GM12878 (cell line): ENCODE measurements around the gene DIO1. TPM values are rescaled to one million over a fixed set of nuclear protein-coding genes. Genes with fewer than 3 reads are reported as not detected.

Experiments
- ATAC-seq: fragments of 200-7000 bp; cut with Tn5 transposase; 3 replicates; pipeline ENCODE4 v1.9.1; 2020; ENCODE audit warnings: mild to moderate bottlenecking, moderate library complexity
- BruUV-seq: library from RNA; stranded (reverse); fragments of 400-500 nt; replicated peaks from 2 replicates; lab custom pipeline; 2021; lab: Mats Ljungman, UMichigan
- CTCF ChIA-PET: fragments of 300-600 bp; sonication (Branson Sonifier 250); formaldehyde crosslinking; extraction: SDS; loops from one replicate; lab custom pipeline; 2021; ENCODE audit warnings: inconsistent platforms; lab: Yijun Ruan, JAX
- POLR2A ChIA-PET: fragments of 350-600 bp; formaldehyde crosslinking; extraction: SDS; loops from one replicate; lab custom pipeline; 2021; ENCODE audit warnings: inconsistent platforms; lab: Charles Lee
- RAD21 ChIA-PET: fragments of 300-600 bp; sonication (Branson Sonifier 250); formaldehyde crosslinking; loops from one replicate; lab custom pipeline; 2023; ENCODE audit warnings: antibody characterized with exemption; ENCODE audit not compliant: unreplicated experiment; lab: Charles Lee
- SMC1A ChIA-PET: fragments of 300-600 bp; sonication (Branson Sonifier 250); formaldehyde crosslinking; loops from one replicate; lab custom pipeline; 2023; ENCODE audit not compliant: unreplicated experiment, uncharacterized antibody; lab: Charles Lee
- DNase-seq: peaks from one replicate; pipeline ENCODE4 v3.0.0-alpha.2; 2011; ENCODE audit warnings: low read depth, low spot score
- FAIRE-seq: peaks from 3 replicates; lab custom pipeline; 2011; peaks lifted over from hg19 to GRCh38; lab: Jason Lieb, UNC
- H2AFZ ChIP-seq: 2 replicates; pipeline ENCODE4 v1.6.0; 2011; ENCODE audit warnings: low read depth, low read length, control low read depth; ENCODE audit not compliant: control insufficient read depth
- H3K27ac ChIP-seq: 2 replicates; pipeline ENCODE4 v1.5.1; 2011; ENCODE audit warnings: control low read depth; ENCODE audit not compliant: control insufficient read depth, insufficient read depth
- H3K27me3 ChIP-seq, 2 experiments: replicated peaks in 1 of 2; 2 replicates each; pipeline versions ENCODE4 v1.6.0 to v1.6.1; 2011; ENCODE audit warnings: low read length in 1 of 2; ENCODE audit not compliant: control insufficient read depth in 2 of 2, insufficient read depth in 2 of 2
- H3K36me3 ChIP-seq, 2 experiments: 2 replicates each; pipeline ENCODE4 v1.5.1; 2011; ENCODE audit warnings: low read length in 1 of 2; ENCODE audit not compliant: control insufficient read depth in 2 of 2, insufficient read depth in 2 of 2
- H3K4me1 ChIP-seq: 2 replicates; pipeline ENCODE4 v1.6.1; 2011; ENCODE audit warnings: mild to moderate bottlenecking, low read length, moderate library complexity, mixed read lengths; ENCODE audit not compliant: control insufficient read depth, insufficient read depth
- H3K4me2 ChIP-seq: 2 replicates; pipeline ENCODE4 v1.6.0; 2011; ENCODE audit warnings: control low read depth; ENCODE audit not compliant: control insufficient read depth, insufficient read depth
- H3K4me3 ChIP-seq: fragments of 200-600 bp; sonication (generic); 2 replicates; pipeline ENCODE4 v1.5.1; 2016
- H3K79me2 ChIP-seq: 2 replicates; pipeline ENCODE4 v1.6.0; 2011; ENCODE audit warnings: low read length; ENCODE audit not compliant: control insufficient read depth, insufficient read depth
- H3K9ac ChIP-seq: 2 replicates; pipeline ENCODE4 v1.8.0; 2011; ENCODE audit warnings: low read length, control low read depth, mixed read lengths; ENCODE audit not compliant: control insufficient read depth, insufficient read depth
- H3K9me3 ChIP-seq: replicated peaks from 3 replicates; pipeline ENCODE4 v1.5.1; 2011; ENCODE audit warnings: mild to moderate bottlenecking, low read length; ENCODE audit not compliant: control insufficient read depth, insufficient read depth
- H4K20me1 ChIP-seq: 2 replicates; pipeline ENCODE4 v1.6.0; 2011; ENCODE audit not compliant: control insufficient read depth, insufficient read depth
- ATF7 ChIP-seq: fragments of 450-650 bp; IDR thresholded peaks from 2 replicates; pipeline ENCODE4 v1.6.1; 2016; ENCODE audit warnings: low read depth, mild to moderate bottlenecking
- ESRRA ChIP-seq: IDR thresholded peaks from 2 replicates; pipeline ENCODE4 v1.6.1; 2012; ENCODE audit warnings: mild to moderate bottlenecking, low read length, improper control_type of control experiment
- FOS ChIP-seq: IDR thresholded peaks from 3 replicates; pipeline ENCODE4 v1.6.1; 2011; ENCODE audit warnings: borderline replicate concordance; ENCODE audit not compliant: insufficient read length; ENCODE audit errors: extremely low read depth
- IRF3 ChIP-seq: fragments of 450-650 bp; IDR thresholded peaks from 2 replicates; pipeline ENCODE4 v1.6.1; 2014; ENCODE audit warnings: mild to moderate bottlenecking
- KDM1A ChIP-seq: fragments of 200-600 bp; sonication (generic); IDR thresholded peaks from 2 replicates; pipeline ENCODE4 v1.6.1; 2016; ENCODE audit warnings: borderline replicate concordance
- MEF2A ChIP-seq: IDR thresholded peaks from 2 replicates; pipeline ENCODE4 v1.6.1; 2011; ENCODE audit warnings: low read depth, mild to moderate bottlenecking, low read length, moderate library complexity; ENCODE audit not compliant: insufficient read depth
- MTA2 ChIP-seq: fragments of 450-650 bp; IDR thresholded peaks from 2 replicates; pipeline ENCODE4 v1.6.1; 2016; ENCODE audit warnings: low read depth, mild to moderate bottlenecking, moderate library complexity
- NFIC ChIP-seq: IDR thresholded peaks from 2 replicates; pipeline ENCODE4 v1.6.1; 2012; ENCODE audit warnings: low read depth, mild to moderate bottlenecking, inconsistent platforms, low read length, moderate library complexity
- PAX8 ChIP-seq: fragments of 450-650 bp; IDR thresholded peaks from 2 replicates; pipeline ENCODE4 v1.6.1; 2017; ENCODE audit warnings: mild to moderate bottlenecking, moderate library complexity
- PML ChIP-seq: IDR thresholded peaks from 2 replicates; pipeline ENCODE4 v1.6.1; 2012; ENCODE audit warnings: low read length, inconsistent platforms
- REST ChIP-seq: IDR thresholded peaks from 2 replicates; pipeline ENCODE4 v1.6.1; 2012; ENCODE audit warnings: mild to moderate bottlenecking, low read depth, low read length
- SKIL ChIP-seq: fragments of 450-650 bp; IDR thresholded peaks from 2 replicates; pipeline ENCODE4 v1.6.1; 2017; ENCODE audit warnings: mild to moderate bottlenecking, low read depth, inconsistent platforms; ENCODE audit not compliant: poor library complexity, severe bottlenecking
- SMAD1 ChIP-seq: fragments of 450-650 bp; IDR thresholded peaks from 2 replicates; pipeline ENCODE4 v1.6.1; 2018; ENCODE audit warnings: mild to moderate bottlenecking, low read depth; ENCODE audit not compliant: partially characterized antibody
- STAT3 ChIP-seq: IDR thresholded peaks from 2 replicates; pipeline ENCODE4 v1.6.1; 2011; ENCODE audit warnings: low read depth, low read length, improper control_type of control experiment
- SUPT20H ChIP-seq: IDR thresholded peaks from 2 replicates; pipeline ENCODE4 v1.6.1; 2011; ENCODE audit warnings: low read depth, mild to moderate bottlenecking, low read length, moderate library complexity, borderline replicate concordance; ENCODE audit not compliant: control insufficient read depth
- TAF1 ChIP-seq: IDR thresholded peaks from 2 replicates; pipeline ENCODE4 v1.6.1; 2011; ENCODE audit warnings: mild to moderate bottlenecking, low read depth, low read length, borderline replicate concordance
- WGBS: methylation state at CpG from one replicate; pipeline ENCODE4 v1.1.6; 2016; ENCODE audit warnings: low lambda C conversion rate; ENCODE audit not compliant: insufficient replicate concordance, insufficient coverage; ENCODE audit errors: missing lambda C conversion rate; 5-methylcytosine and 5-hydroxymethylcytosine counted together
- in situ Hi-C: fragments of 300-500 bp; cut with MboI; formaldehyde crosslinking; loops from 9 replicates; pipeline ENCODE4 v1.14.3; 2018; ENCODE audit warnings: mixed read lengths
- intact Hi-C: fragments of 100-400 bp; cut with micrococcal nuclease; formaldehyde crosslinking; loops from one replicate; pipeline ENCODE4 v1.14.2; 2022; ENCODE audit not compliant: unreplicated experiment
- polyA plus RNA-seq, 11 experiments: library from polyadenylated mRNA; depleted of rRNA in 4 of 11; unstranded in 6 of 11; stranded (reverse) in 5 of 11; fragments of >200 nt; fragmentation: Nextera tagmentation in 4 of 11; fragmentation: Illumina TruSeq in 1 of 11; extraction: Ambion mirVana in 4 of 11; extraction: Trizol in 1 of 11; gene quantifications; 1 replicate in 1 of 11; 2 replicates in 10 of 11; pipeline versions ENCODE4 v1.2.1 to v1.2.3, GENCODE V29; 2011 to 2016; ENCODE audit warnings: inconsistent platforms in 2 of 11, missing spikeins in 2 of 11, low read depth in 1 of 11
- total RNA-seq, 4 experiments: library from RNA; depleted of rRNA in 3 of 4; stranded (reverse); fragments of >200 nt in 3 of 4; fragmentation: Illumina TruSeq in 1 of 4; extraction: Trizol in 1 of 4; gene quantifications; 2 replicates each; pipeline versions ENCODE4 v1.2.1 to v1.2.3, GENCODE V29; 2013 to 2021
- TF ChIP-seq, protein P1 (sequence below): IDR thresholded peaks from 2 replicates; pipeline ENCODE4 v1.6.1; 2011; ENCODE audit warnings: low read depth, low read length, improper control_type of control experiment, borderline replicate concordance

The DIO1 gene
- total and polyA plus RNA-seq, 10 of the 15 experiments (the other 5 are each of a cell fraction or from before 2014, with no cell fraction given): 0.11 to 0.26 (median 0.12) TPM; not detected in 6

DNA sequence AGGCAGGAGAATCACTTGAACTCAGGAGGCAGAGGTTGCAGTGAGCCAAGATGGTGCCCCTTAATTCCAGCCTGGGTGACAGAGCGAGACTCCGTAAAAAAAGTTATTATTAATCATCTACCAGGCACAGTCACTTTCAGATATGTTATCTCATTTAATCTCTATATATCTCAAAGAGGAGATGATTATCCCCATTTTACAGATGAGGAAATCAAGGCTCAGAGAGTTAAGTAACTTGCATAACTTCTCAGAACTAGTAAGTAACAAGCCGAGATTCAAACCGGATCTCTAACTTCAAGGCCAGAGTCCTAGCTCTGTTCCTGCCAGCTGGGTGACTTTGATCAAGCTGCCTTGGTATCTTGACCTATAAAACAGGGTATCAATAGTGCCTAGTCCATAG lies 17.5 kb downstream of the DIO1 start:
- no peak overlapping the region for H3K4me2 ChIP-seq
- no peaks in the 10 kb centered on the region for H3K27me3 ChIP-seq
- intact Hi-C loops: no loop called here
- no TSS peak for BruUV-seq
- no peaks in the 10 kb centered on the region for H3K4me1 ChIP-seq
- in situ Hi-C loops: no loop called here
- no peak for FAIRE-seq
- ChIA-PET SMC1A (interaction anchor here (1.2 to 3.5 kb wide), 2 partner anchors 11 to 37 kb away, joined by 4 to 9 read pairs; no protein-coding TSS in a partner anchor), CTCF (interaction anchor here (1.8 kb wide), 1 partner anchor 32 kb away, joined by 6 read pairs; no protein-coding TSS in a partner anchor), POLR2A (no interaction called here)
- H3K9me3 ChIP-seq: no peaks in the 10 kb centered on the region
- DNase-seq: no peak
- H3K9ac ChIP-seq: no peak overlapping the region
- no peak for ATAC-seq
- no peak for TF ChIP-seq IRF3
- no peak for TF ChIP-seq MEF2A
- no peak for TF ChIP-seq KDM1A
- TF ChIP-seq ATF7: no peak
- no peak for TF ChIP-seq SUPT20H
- no peak for TF ChIP-seq TAF1
- TF ChIP-seq PML: no peak
- TF ChIP-seq MTA2: no peak
- TF ChIP-seq REST: no peak
- no peak for TF ChIP-seq PAX8
- TF ChIP-seq SMAD1: no peak
- no peak for TF ChIP-seq STAT3
- TF ChIP-seq ESRRA: no peak
- TF ChIP-seq, protein P1, sequence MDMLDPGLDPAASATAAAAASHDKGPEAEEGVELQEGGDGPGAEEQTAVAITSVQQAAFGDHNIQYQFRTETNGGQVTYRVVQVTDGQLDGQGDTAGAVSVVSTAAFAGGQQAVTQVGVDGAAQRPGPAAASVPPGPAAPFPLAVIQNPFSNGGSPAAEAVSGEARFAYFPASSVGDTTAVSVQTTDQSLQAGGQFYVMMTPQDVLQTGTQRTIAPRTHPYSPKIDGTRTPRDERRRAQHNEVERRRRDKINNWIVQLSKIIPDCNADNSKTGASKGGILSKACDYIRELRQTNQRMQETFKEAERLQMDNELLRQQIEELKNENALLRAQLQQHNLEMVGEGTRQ: no peak
- no peak for TF ChIP-seq SKIL
- TF ChIP-seq NFIC: no peak
- TF ChIP-seq FOS: no peak
- TF ChIP-seq, all 136 proteins: peak for 0
- no peak overlapping the region for H2AFZ ChIP-seq
- no peaks in the 10 kb centered on the region for H4K20me1 ChIP-seq
- H3K36me3 ChIP-seq: peaks cover 0 to 9% of the 10 kb centered on the region in 2 experiments; a peak in 1 of 4 replicates
- H3K27ac ChIP-seq: no peak overlapping the region
- no peaks in the 10 kb centered on the region for H3K79me2 ChIP-seq
- RAD21 ChIA-PET: no interaction called here
- H3K4me3 ChIP-seq: no peak overlapping the region
- WGBS: 100% methylated on average over 4 of the region's 4 CpGs
